A549 (cell line): Measurements from ENCODE around the gene STAP1. TPM values are rescaled to one million over a fixed set of nuclear protein-coding genes. Genes with fewer than 3 reads are reported as not detected.

Experiments used
- ATAC-seq, 2 experiments: fragments of 200-7000 bp in 1 of 2; fragments of >200 bp in 1 of 2; cut with Nextera tagmentation in 1 of 2; cut with Tn5 transposase in 1 of 2; 3 replicates each; pipeline versions ENCODE4 v1.8.0 to v1.9.1; 2018 to 2020; ENCODE audit warnings: mild to moderate bottlenecking in 1 of 2, moderate library complexity in 1 of 2
- CTCF ChIA-PET: fragments of 300-600 bp; sonication (Branson Sonifier 250); formaldehyde crosslinking; extraction: SDS; loops from one replicate; lab custom pipeline; 2021; ENCODE audit warnings: antibody characterized with exemption, inconsistent platforms; lab: Yijun Ruan, JAX
- POLR2A ChIA-PET: fragments of 350-600 bp; formaldehyde crosslinking; extraction: SDS; loops from one replicate; lab custom pipeline; 2021; ENCODE audit warnings: antibody characterized with exemption, inconsistent platforms; lab: Yijun Ruan, JAX
- DNase-seq, 2 experiments: peaks; one replicate each; pipeline versions ENCODE4 v3.0.0 to v3.0.0-alpha.2; 2011 to 2016; ENCODE audit warnings: low read depth in 1 of 2, low spot score in 1 of 2
- FAIRE-seq: peaks from 2 replicates; lab custom pipeline; 2011; peaks lifted over from hg19 to GRCh38; lab: Jason Lieb, UNC
- H3K27ac ChIP-seq, 2 experiments: fragments of >200 bp; sonication (Bioruptor Twin); formaldehyde crosslinking; 3 replicates each; pipeline ENCODE4 v1.5.1; 2016 to 2017
- H3K4me1 ChIP-seq: fragments of >200 bp; sonication (Bioruptor Twin); formaldehyde crosslinking; 3 replicates; pipeline ENCODE4 v1.6.1; 2016
- H3K4me2 ChIP-seq: fragments of >200 bp; sonication (Bioruptor Twin); formaldehyde crosslinking; 3 replicates; pipeline ENCODE4 v1.6.1; 2016
- H3K4me3 ChIP-seq: fragments of >200 bp; sonication (Bioruptor Twin); formaldehyde crosslinking; 3 replicates; pipeline ENCODE4 v1.5.1; 2016
- H3K9me3 ChIP-seq: fragments of >200 bp; sonication (Bioruptor Twin); formaldehyde crosslinking; 3 replicates; pipeline ENCODE4 v1.6.1; 2016
- BHLHE40 ChIP-seq: IDR thresholded peaks from 2 replicates; pipeline ENCODE4 v1.6.1; 2012; ENCODE audit warnings: low read depth, low read length, inconsistent platforms
- CBX8 ChIP-seq: fragments of 200-600 bp; sonication (generic); IDR thresholded peaks from 2 replicates; pipeline ENCODE4 v1.6.1; 2016
- CEBPB ChIP-seq, 2 experiments: fragments of >200 bp in 1 of 2; sonication (Bioruptor Twin) in 1 of 2; formaldehyde crosslinking in 1 of 2; IDR thresholded peaks; 2 replicates each; pipeline ENCODE4 v1.6.1; 2012 to 2016
- FOSB ChIP-seq: fragments of 250-450 bp; sonication (Bioruptor Pico); IDR thresholded peaks from 2 replicates; pipeline ENCODE4 v1.5.0; 2020; ENCODE audit warnings: mild to moderate bottlenecking, moderate library complexity
- FOSL2 ChIP-seq, 2 experiments: fragments of 450-650 bp in 1 of 2; fragments of >200 bp in 1 of 2; sonication (Bioruptor Twin) in 1 of 2; formaldehyde crosslinking; IDR thresholded peaks; 2 replicates each; pipeline versions ENCODE4 v1.5.0 to v1.6.1; 2016 to 2020; ENCODE audit warnings: mild to moderate bottlenecking in 1 of 2, moderate library complexity in 1 of 2
- HOXA7 ChIP-seq: fragments of 250-450 bp; sonication (Bioruptor Pico); IDR thresholded peaks from 2 replicates; pipeline ENCODE4 v1.5.0; 2020; ENCODE audit warnings: mild to moderate bottlenecking, moderate library complexity
- HOXB13 ChIP-seq: fragments of 250-450 bp; sonication (Bioruptor Pico); IDR thresholded peaks from 2 replicates; pipeline ENCODE4 v1.5.0; 2020; ENCODE audit warnings: low read depth, mild to moderate bottlenecking, moderate library complexity
- KDM1A ChIP-seq: fragments of 200-600 bp; sonication (generic); IDR thresholded peaks from 2 replicates; pipeline ENCODE4 v1.6.1; 2016; ENCODE audit warnings: low read depth, mild to moderate bottlenecking
- MAX ChIP-seq: IDR thresholded peaks from 2 replicates; pipeline ENCODE4 v1.6.1; 2012
- NPAS2 ChIP-seq: fragments of 250-450 bp; sonication (Bioruptor Pico); IDR thresholded peaks from 2 replicates; pipeline ENCODE4 v1.8.0; 2022; ENCODE audit warnings: mild to moderate bottlenecking, moderate library complexity, borderline replicate concordance
- NR3C1 ChIP-seq: fragments of >200 bp; sonication (Bioruptor Twin); formaldehyde crosslinking; IDR thresholded peaks from 3 replicates; pipeline ENCODE4 v1.6.1; 2017
- POLR2AphosphoS2 ChIP-seq: conservative IDR thresholded peaks from 2 replicates; pipeline ENCODE4 v1.6.1; 2012; ENCODE audit warnings: low read length, improper control_type of control experiment, inconsistent platforms
- ZNF302 ChIP-seq: fragments of 250-450 bp; sonication (Bioruptor Pico); IDR thresholded peaks from 2 replicates; pipeline ENCODE4 v1.9.0; 2021; ENCODE audit warnings: inconsistent platforms, mild to moderate bottlenecking, moderate library complexity
- ZSCAN20 ChIP-seq: fragments of 250-450 bp; sonication (Bioruptor Pico); IDR thresholded peaks from 2 replicates; pipeline ENCODE4 v1.8.0; 2022; ENCODE audit warnings: mild to moderate bottlenecking, moderate library complexity
- whole genome bisulfite sequencing: methylation state at CpG from one replicate; pipeline ENCODE4 v1.1.6; 2017; ENCODE audit errors: missing lambda C conversion rate; 5-methylcytosine and 5-hydroxymethylcytosine counted together
- polyA plus RNA-seq, 4 experiments: library from polyadenylated mRNA; depleted of rRNA in 3 of 4; stranded (reverse); fragments of >200 nt; fragmentation: RNase III in 1 of 4; extraction: RNeasy Plus Mini Kit Qiagen cat#74134 plus additional on column Dnase treatment in 1 of 4; gene quantifications; 2 replicates in 3 of 4; 3 replicates in 1 of 4; pipeline ENCODE4 v1.2.3, GENCODE V29; 2011 to 2017
- TF ChIP-seq, protein P1 (sequence below): fragments of 450-650 bp; IDR thresholded peaks from 2 replicates; pipeline ENCODE4 v1.6.1; 2014; ENCODE audit warnings: antibody characterized with exemption
- TF ChIP-seq, protein P2 (sequence below): fragments of 250-450 bp; sonication (Bioruptor Pico); IDR thresholded peaks from 2 replicates; pipeline ENCODE4 v1.5.0; 2021; ENCODE audit warnings: mild to moderate bottlenecking, moderate library complexity, borderline replicate concordance
- TF ChIP-seq, protein P3 (sequence below): fragments of >200 bp; sonication (Bioruptor Twin); formaldehyde crosslinking; IDR thresholded peaks from 3 replicates; pipeline ENCODE4 v1.5.1; 2016

STAP1 gene
- polyA plus RNA-seq, 2 of the 4 experiments (the other 2 are of a cell fraction) = not detected

DNA sequence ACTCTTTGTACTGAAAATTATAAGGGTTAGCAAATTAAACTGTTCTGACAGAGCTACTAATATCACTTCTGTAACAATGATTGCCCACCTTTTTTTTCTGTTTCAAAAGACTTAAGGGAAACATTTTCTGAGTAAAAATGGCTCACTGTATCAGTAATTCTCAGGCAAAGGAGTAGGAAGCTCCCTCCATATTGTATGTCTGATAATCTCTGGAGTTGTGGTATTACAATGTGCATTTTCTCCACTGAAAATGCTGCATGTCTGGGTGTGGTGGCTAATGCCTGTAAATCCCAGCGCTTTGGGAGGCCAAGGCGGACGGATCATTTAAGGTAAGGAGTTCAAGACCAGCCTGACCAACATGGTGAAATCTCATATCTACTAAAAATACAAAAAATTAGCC is 4.4 kb upstream of the STAP1 start:
- Histone ChIP-seq H3K4me1 (no peaks in the 10 kb centered on the region), H3K9me3 (no peaks in the 10 kb centered on the region), H3K27ac (no peak overlapping the region), H3K4me3 (no peak overlapping the region), H3K4me2 (no peak overlapping the region)
- FAIRE-seq (no peak), DNase-seq (no peak), ATAC-seq (no peak)
- ChIA-PET CTCF (no interaction called here), POLR2A (no interaction called here)
- no peak for TF ChIP-seq POLR2AphosphoS2
- TF ChIP-seq, protein P1, sequence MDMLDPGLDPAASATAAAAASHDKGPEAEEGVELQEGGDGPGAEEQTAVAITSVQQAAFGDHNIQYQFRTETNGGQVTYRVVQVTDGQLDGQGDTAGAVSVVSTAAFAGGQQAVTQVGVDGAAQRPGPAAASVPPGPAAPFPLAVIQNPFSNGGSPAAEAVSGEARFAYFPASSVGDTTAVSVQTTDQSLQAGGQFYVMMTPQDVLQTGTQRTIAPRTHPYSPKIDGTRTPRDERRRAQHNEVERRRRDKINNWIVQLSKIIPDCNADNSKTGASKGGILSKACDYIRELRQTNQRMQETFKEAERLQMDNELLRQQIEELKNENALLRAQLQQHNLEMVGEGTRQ = no peak
- TF ChIP-seq ZNF302 (CRISPR knock-in tag) = no peak
- no peak for TF ChIP-seq MAX
- no peak for TF ChIP-seq HOXB13 (CRISPR knock-in tag)
- no peak for TF ChIP-seq NR3C1
- TF ChIP-seq FOSL2 (IDR thresholded peaks at IDR 0.05) = no peak
- no peak for TF ChIP-seq FOSL2 (CRISPR knock-in tag; IDR thresholded peaks at IDR 0.05)
- no peak for TF ChIP-seq HOXA7 (CRISPR knock-in tag)
- TF ChIP-seq FOSB = no peak
- TF ChIP-seq, protein P2, sequence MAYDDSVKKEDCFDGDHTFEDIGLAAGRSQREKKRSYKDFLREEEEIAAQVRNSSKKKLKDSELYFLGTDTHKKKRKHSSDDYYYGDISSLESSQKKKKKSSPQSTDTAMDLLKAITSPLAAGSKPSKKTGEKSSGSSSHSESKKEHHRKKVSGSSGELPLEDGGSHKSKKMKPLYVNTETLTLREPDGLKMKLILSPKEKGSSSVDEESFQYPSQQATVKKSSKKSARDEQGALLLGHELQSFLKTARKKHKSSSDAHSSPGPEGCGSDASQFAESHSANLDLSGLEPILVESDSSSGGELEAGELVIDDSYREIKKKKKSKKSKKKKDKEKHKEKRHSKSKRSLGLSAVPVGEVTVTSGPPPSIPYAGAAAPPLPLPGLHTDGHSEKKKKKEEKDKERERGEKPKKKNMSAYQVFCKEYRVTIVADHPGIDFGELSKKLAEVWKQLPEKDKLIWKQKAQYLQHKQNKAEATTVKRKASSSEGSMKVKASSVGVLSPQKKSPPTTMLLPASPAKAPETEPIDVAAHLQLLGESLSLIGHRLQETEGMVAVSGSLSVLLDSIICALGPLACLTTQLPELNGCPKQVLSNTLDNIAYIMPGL = no peak
- TF ChIP-seq, protein P3, sequence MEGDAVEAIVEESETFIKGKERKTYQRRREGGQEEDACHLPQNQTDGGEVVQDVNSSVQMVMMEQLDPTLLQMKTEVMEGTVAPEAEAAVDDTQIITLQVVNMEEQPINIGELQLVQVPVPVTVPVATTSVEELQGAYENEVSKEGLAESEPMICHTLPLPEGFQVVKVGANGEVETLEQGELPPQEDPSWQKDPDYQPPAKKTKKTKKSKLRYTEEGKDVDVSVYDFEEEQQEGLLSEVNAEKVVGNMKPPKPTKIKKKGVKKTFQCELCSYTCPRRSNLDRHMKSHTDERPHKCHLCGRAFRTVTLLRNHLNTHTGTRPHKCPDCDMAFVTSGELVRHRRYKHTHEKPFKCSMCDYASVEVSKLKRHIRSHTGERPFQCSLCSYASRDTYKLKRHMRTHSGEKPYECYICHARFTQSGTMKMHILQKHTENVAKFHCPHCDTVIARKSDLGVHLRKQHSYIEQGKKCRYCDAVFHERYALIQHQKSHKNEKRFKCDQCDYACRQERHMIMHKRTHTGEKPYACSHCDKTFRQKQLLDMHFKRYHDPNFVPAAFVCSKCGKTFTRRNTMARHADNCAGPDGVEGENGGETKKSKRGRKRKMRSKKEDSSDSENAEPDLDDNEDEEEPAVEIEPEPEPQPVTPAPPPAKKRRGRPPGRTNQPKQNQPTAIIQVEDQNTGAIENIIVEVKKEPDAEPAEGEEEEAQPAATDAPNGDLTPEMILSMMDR = no peak
- TF ChIP-seq BHLHE40 = no peak
- no peak for TF ChIP-seq NPAS2 (CRISPR knock-in tag)
- WGBS = 72% methylated on average over 3 of the region's 3 CpGs

GRCh38 chr4:67555447-67555846 is 3.1 kb upstream of the STAP1 start:
- no peaks in the 10 kb centered on the region for H3K4me1 ChIP-seq
- no peak overlapping the region for H3K4me2 ChIP-seq
- no peak overlapping the region for H3K27ac ChIP-seq
- FAIRE-seq = no peak
- TF ChIP-seq CBX8 = no peak
- TF ChIP-seq, protein P3 = no peak
- TF ChIP-seq ZSCAN20 = no peak
- TF ChIP-seq CEBPB (IDR thresholded peaks at IDR 0.05) = no peak
- no peak for TF ChIP-seq HOXB13 (CRISPR knock-in tag)
- TF ChIP-seq KDM1A = no peak
- WGBS = 3% methylated on average over 3 of the region's 3 CpGs
- no peak for DNase-seq
- H3K9me3 ChIP-seq = no peaks in the 10 kb centered on the region
- ChIA-PET CTCF (interaction anchor here (0.6 kb wide), 1 partner anchor 116 kb away, joined by 3 read pairs; no protein-coding TSS in a partner anchor), POLR2A (no interaction called here)
- no peak for ATAC-seq
- H3K4me3 ChIP-seq = no peak overlapping the region
